Measurements from ENCODE around the gene TIAM1. TPM values are rescaled to one million over a fixed set of nuclear protein-coding genes. Genes with fewer than 3 reads are reported as not detected.
A peak's percentile ranks its signal among the peaks of the same experiment; 100 is the strongest.

The TIAM1 gene
- total RNA-seq: 1.9 TPM

GRCh38 chr21:31343680-31344480 is at the start of gene TIAM1:
TIAM1 (minus strand) TSS chr21:31344261; CDS start chr21:31266972, 77,289 bp downstream.
- DNase-seq (ENCODE audit: low read depth in 2 of 3, low spot score in 2 of 3): peak in 2 of 3 donors; percentile 35 to 46

- no peak for DNase-seq (ENCODE audit: low read depth in 2 of 3, low spot score in 2 of 3)
Observed at GRCh38 chr21:31387560-31388186, 43.6 kb upstream of the TIAM1 start.

GRCh38 chr21:31386006-31386405 is 41.9 kb upstream of the TIAM1 start:
- no peak for DNase-seq (ENCODE audit: low read depth in 2 of 3, low spot score in 2 of 3)

- no peak for DNase-seq (ENCODE audit: low read depth in 2 of 3, low spot score in 2 of 3)
Observed at GRCh38 chr21:31383770-31384169, 39.7 kb upstream of the TIAM1 start.

- DNase-seq (ENCODE audit: low read depth in 2 of 3, low spot score in 2 of 3): peak in 2 of 3 donors; percentile 64 to 85
Observed at GRCh38 chr21:31382060-31382459, 38.0 kb upstream of the TIAM1 start.

GRCh38 chr21:31376301-31376700 is 32.2 kb upstream of the TIAM1 start:
- DNase-seq (ENCODE audit: low read depth in 2 of 3, low spot score in 2 of 3): no peak

GRCh38 chr21:31374395-31374794 is 30.3 kb upstream of the TIAM1 start:
- DNase-seq (ENCODE audit: low read depth in 2 of 3, low spot score in 2 of 3): no peak

- no peak for DNase-seq (ENCODE audit: low read depth in 2 of 3, low spot score in 2 of 3)
Observed at GRCh38 chr21:31372471-31372765, 28.4 kb upstream of the TIAM1 start.

GRCh38 chr21:31371715-31372470 is 27.8 kb upstream of the TIAM1 start:
- DNase-seq (ENCODE audit: low read depth in 2 of 3, low spot score in 2 of 3): no peak

GRCh38 chr21:31370893-31371544 is 27.0 kb upstream of the TIAM1 start:
- DNase-seq (ENCODE audit: low read depth in 2 of 3, low spot score in 2 of 3): no peak

GRCh38 chr21:31370281-31370892 is 26.3 kb upstream of the TIAM1 start:
- no peak for DNase-seq (ENCODE audit: low read depth in 2 of 3, low spot score in 2 of 3)

- DNase-seq (ENCODE audit: low read depth in 2 of 3, low spot score in 2 of 3): no peak
Observed at GRCh38 chr21:31368361-31368760, 24.3 kb upstream of the TIAM1 start.

GRCh38 chr21:31367801-31368200 is 23.7 kb upstream of the TIAM1 start:
- no peak for DNase-seq (ENCODE audit: low read depth in 2 of 3, low spot score in 2 of 3)

- no peak for DNase-seq (ENCODE audit: low read depth in 2 of 3, low spot score in 2 of 3)
Observed at GRCh38 chr21:31366825-31367224, 22.8 kb upstream of the TIAM1 start.

GRCh38 chr21:31364253-31364945 is 20.3 kb upstream of the TIAM1 start:
- DNase-seq (ENCODE audit: low read depth in 2 of 3, low spot score in 2 of 3): no peak

GRCh38 chr21:31363720-31364119 is 19.7 kb upstream of the TIAM1 start:
- peak in 2 of 3 donors; percentile 30 to 62 for DNase-seq (ENCODE audit: low read depth in 2 of 3, low spot score in 2 of 3)

GRCh38 chr21:31360717-31361116 is 16.7 kb upstream of the TIAM1 start:
- no peak for DNase-seq (ENCODE audit: low read depth in 2 of 3, low spot score in 2 of 3)

- no peak for DNase-seq (ENCODE audit: low read depth in 2 of 3, low spot score in 2 of 3)
Observed at GRCh38 chr21:31358158-31358557, 14.1 kb upstream of the TIAM1 start.

GRCh38 chr21:31356440-31356839 is 12.4 kb upstream of the TIAM1 start:
- no peak for DNase-seq (ENCODE audit: low read depth in 2 of 3, low spot score in 2 of 3)
